Tibial artery (tissue), 4 donors: Measurements from ENCODE around the gene HPSE2.
A peak's percentile ranks its signal among the peaks of the same experiment; 100 is the strongest.

Experiments
- DNase-seq, 2 donors: peaks; one replicate each; pipeline ENCODE4 v3.0.0-alpha.2; 2019
- H3K27ac ChIP-seq, 2 donors: fragments of 200-600 bp; sonication (generic) in 1 of 2; 1 replicate in 1 of 2; 2 replicates in 1 of 2; pipeline ENCODE4 v1.5.1; 2018 to 2019; ENCODE audit warnings: mild to moderate bottlenecking in 1 of 2
- H3K27me3 ChIP-seq, 2 donors: fragments of 200-600 bp; sonication (generic) in 1 of 2; one replicate each; pipeline versions ENCODE4 v1.5.1 to v1.6.0; 2016 to 2019
- H3K36me3 ChIP-seq, 3 donors: fragments of 200-600 bp; sonication (generic) in 2 of 3; one replicate each; pipeline ENCODE4 v1.5.1; 2016 to 2019; ENCODE audit warnings: mild to moderate bottlenecking in 2 of 3
- H3K4me1 ChIP-seq, 4 donors: fragments of 200-600 bp; sonication (generic) in 2 of 4; 1 replicate in 3 of 4; 2 replicates in 1 of 4; pipeline ENCODE4 v1.5.1; 2016 to 2019
- H3K4me3 ChIP-seq, 2 donors: fragments of 200-600 bp; sonication (generic) in 1 of 2; 1 replicate in 1 of 2; 2 replicates in 1 of 2; pipeline ENCODE4 v1.5.1; 2018 to 2019; ENCODE audit warnings: mild to moderate bottlenecking in 2 of 2
- H3K9me3 ChIP-seq, 3 donors: fragments of 200-600 bp; sonication (generic) in 1 of 3; one replicate each; pipeline ENCODE4 v1.5.1; 2016 to 2019
- CTCF ChIP-seq, 2 experiments: fragments of 200-600 bp in 1 of 2; fragments of 450-650 bp in 1 of 2; IDR thresholded peaks; one replicate each; pipeline ENCODE4 v1.5.1; 2017 to 2019; ENCODE audit warnings: antibody characterized with exemption in 2 of 2, mild to moderate bottlenecking in 1 of 2, moderate library complexity in 1 of 2
- intact Hi-C: fragments of 100-400 bp; cut with DNase I; formaldehyde crosslinking; loops from one replicate; pipeline ENCODE4 v1.15.0; 2023; ENCODE audit warnings: low total_unique reads

HPSE2 gene

DNA sequence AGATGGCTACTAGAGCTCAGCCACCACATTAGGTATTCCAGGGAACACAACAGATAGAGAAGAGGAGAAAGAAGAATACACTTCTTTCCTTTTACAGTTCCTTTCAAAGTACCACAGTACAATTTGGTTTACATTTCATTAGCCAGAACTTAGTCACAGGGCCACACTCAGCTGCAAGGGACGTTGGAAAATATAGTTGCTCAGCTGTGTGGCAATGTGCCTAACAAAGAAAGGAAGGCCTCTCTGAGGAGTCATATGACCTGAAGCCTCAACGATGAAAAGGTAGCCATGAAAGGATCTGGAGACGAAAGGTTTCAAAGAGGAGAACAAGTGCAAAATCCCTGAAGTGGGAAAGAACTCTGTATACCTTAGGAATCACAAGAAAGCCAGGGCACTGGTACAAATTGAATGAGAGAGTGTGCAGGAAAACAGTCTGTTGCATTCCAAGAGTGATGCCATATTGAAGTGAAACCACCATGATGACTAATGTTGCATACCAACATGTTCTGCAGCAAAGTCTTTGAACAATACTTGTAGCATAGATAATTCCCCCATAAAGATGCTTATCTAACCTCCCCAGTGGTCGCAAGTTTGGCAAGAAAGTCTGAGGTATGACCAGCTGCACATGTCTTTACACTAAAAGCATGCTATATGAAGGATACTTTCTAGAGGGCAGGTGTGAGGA lies 278.9 kb downstream of the HPSE2 start:
- Histone ChIP-seq H3K36me3 (no peaks in the 10 kb centered on the region), H3K9me3 (no peaks in the 10 kb centered on the region), H3K4me1 (peaks cover 0 to 43% (median 10%) of the 10 kb centered on the region in 4 donors), H3K27me3 (no peaks in the 10 kb centered on the region), H3K27ac (peak overlapping the region in 1 of 2 donors; percentile 39), H3K4me3 (no peak overlapping the region)
- intact Hi-C loops, result no loop called here
- no peak for DNase-seq
- no peak for TF ChIP-seq CTCF (IDR thresholded peaks at IDR 0.05)

GRCh38 chr10:98953251-98953650 lies 282.4 kb downstream of the HPSE2 start:
- DNase-seq, result no peak
- intact Hi-C loops, result no loop called here
- Histone ChIP-seq H3K4me1 (peaks cover 0 to 27% (median 7%) of the 10 kb centered on the region in 4 donors), H3K4me3 (no peak overlapping the region), H3K9me3 (no peaks in the 10 kb centered on the region), H3K27me3 (no peaks in the 10 kb centered on the region), H3K36me3 (no peaks in the 10 kb centered on the region), H3K27ac (no peak overlapping the region)
- no peak for TF ChIP-seq CTCF (IDR thresholded peaks at IDR 0.05)

DNA sequence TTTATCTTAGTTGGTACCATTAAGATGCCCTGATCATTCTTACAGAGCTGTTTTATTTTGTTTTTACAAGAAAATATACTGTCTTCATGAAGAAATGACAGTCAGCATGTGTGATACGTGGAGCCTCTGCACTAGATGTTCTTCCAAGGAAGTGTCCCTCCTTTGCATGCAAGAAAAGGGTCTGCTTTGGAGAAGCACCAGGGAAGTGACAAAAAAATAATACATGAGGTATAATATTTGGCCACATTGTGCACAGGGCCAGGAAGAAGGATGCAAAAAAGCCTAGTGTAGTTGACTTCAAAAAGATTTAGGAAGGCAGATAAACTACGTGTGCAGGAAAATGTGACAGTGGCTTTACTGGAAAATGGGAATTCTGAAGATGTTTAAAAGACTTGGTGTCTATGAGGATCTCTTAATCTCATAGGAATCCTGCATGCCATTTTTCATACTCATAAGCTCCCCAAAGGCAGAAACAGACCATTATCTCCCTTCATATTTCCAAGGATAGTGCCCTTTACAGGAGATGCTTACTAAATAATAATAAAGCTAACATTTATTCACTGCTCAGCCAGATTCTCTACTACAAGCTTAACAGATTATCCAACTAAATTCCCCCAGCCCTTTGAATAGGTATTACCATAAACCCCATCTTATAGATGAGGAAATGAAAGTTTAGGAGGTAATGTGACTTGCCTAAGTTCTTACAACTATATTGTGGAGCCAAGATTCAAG lies 284.2 kb downstream of the HPSE2 start:
- no peaks in the 10 kb centered on the region for H3K27me3 ChIP-seq
- no peaks in the 10 kb centered on the region for H3K36me3 ChIP-seq
- H3K27ac ChIP-seq, result no peak overlapping the region
- no peaks in the 10 kb centered on the region for H3K9me3 ChIP-seq
- H3K4me1 ChIP-seq, result peaks cover 0 to 9% (median 0%) of the 10 kb centered on the region in 4 donors
- no peak overlapping the region for H3K4me3 ChIP-seq
- TF ChIP-seq CTCF (IDR thresholded peaks at IDR 0.05), result no peak
- intact Hi-C loops, result no loop called here
- no peak for DNase-seq

DNA sequence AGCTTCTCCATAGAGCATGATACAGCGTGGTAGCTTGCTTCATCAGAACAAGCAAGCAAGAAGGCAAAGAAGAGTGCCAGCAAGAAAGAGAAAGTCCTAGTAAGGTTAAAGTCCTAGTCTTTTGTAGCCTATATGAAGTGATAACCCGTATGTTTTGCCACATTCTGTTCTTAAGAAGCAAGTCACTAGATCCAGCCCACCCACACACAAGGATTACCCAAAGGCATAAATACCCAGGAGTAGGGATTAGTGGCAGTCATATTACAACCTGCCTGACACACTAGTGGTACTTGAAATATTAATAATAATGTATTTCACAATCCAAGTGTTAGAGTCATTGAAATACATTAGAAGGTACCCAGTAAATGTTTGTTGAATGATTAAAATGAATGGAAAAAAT lies 285.5 kb downstream of the HPSE2 start:
- H3K27me3 ChIP-seq, result no peaks in the 10 kb centered on the region
- intact Hi-C loops, result no loop called here
- peaks cover 0 to 6% (median 0%) of the 10 kb centered on the region in 4 donors for H3K4me1 ChIP-seq
- H3K4me3 ChIP-seq, result no peak overlapping the region
- no peak for TF ChIP-seq CTCF (IDR thresholded peaks at IDR 0.05)
- H3K9me3 ChIP-seq, result no peaks in the 10 kb centered on the region
- H3K27ac ChIP-seq, result no peak overlapping the region
- H3K36me3 ChIP-seq, result no peaks in the 10 kb centered on the region
- DNase-seq, result no peak

- intact Hi-C loops, result no loop called here
- TF ChIP-seq CTCF (IDR thresholded peaks at IDR 0.05), result no peak
- H3K4me3 ChIP-seq, result no peak overlapping the region
- no peak overlapping the region for H3K27ac ChIP-seq
- no peaks in the 10 kb centered on the region for H3K27me3 ChIP-seq
- peaks cover 0 to 6% (median 0%) of the 10 kb centered on the region in 4 donors for H3K4me1 ChIP-seq
- no peaks in the 10 kb centered on the region for H3K9me3 ChIP-seq
- H3K36me3 ChIP-seq, result no peaks in the 10 kb centered on the region
- DNase-seq, result no peak
Observed at GRCh38 chr10:98949306-98949705, 286.3 kb downstream of the HPSE2 start.
